GM12873 (cell line): ENCODE results near the gene EFNA2.

Experiments used
- TF ChIP-seq, protein P1 (sequence below): IDR thresholded peaks from 2 replicates; pipeline ENCODE4 v1.5.1; 2012; ENCODE audit warnings: low read depth, mild to moderate bottlenecking, moderate library complexity, low read length, control low read depth; ENCODE audit not compliant: insufficient read depth; ENCODE audit errors: missing control alignments

Gene EFNA2

GRCh38 chr19:1269065-1269477 lies 16.6 kb upstream of the EFNA2 start, which contains the start of gene CIRBP:
Gene CIRBP, plus strand, starts transcription at chr19:1269332. Its CDS starts 1,602 bp downstream, at chr19:1270934.
- TF ChIP-seq, protein P1, sequence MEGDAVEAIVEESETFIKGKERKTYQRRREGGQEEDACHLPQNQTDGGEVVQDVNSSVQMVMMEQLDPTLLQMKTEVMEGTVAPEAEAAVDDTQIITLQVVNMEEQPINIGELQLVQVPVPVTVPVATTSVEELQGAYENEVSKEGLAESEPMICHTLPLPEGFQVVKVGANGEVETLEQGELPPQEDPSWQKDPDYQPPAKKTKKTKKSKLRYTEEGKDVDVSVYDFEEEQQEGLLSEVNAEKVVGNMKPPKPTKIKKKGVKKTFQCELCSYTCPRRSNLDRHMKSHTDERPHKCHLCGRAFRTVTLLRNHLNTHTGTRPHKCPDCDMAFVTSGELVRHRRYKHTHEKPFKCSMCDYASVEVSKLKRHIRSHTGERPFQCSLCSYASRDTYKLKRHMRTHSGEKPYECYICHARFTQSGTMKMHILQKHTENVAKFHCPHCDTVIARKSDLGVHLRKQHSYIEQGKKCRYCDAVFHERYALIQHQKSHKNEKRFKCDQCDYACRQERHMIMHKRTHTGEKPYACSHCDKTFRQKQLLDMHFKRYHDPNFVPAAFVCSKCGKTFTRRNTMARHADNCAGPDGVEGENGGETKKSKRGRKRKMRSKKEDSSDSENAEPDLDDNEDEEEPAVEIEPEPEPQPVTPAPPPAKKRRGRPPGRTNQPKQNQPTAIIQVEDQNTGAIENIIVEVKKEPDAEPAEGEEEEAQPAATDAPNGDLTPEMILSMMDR, result no peak

- TF ChIP-seq, protein P1, result no peak
Observed at GRCh38 chr19:1269478-1270212, 16.0 kb upstream of the EFNA2 start.

DNA sequence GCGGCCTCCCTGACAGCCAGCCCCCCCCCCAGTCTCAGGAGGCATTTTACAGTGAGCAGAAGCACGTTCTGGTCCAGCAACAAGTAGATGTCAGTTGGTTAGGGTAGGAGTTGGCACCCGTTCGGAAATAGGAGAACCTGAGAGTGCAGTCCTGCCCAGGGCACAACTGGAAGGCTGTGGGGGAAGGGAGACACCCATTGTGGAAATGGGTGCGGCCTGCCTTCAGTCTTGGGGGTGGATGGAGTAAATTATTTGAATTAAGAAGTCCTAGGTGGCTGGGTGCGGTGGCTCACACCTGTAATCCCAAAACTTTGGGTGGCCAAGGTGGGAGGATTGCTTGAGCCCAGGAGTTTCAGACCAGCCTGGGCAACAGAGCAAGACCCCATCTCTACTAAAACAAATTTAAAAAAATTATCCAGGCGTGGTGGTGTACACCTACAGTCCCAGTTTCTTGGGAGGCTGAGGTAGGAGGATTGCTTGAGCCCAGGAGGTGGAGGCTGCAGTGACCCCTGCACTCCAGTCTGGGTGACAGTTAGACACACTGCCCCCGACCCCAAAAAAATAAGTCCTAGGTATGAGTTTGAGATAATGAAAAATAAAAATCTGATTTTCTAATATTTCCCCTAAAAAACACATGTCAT lies 15.3 kb upstream of the EFNA2 start:
- TF ChIP-seq, protein P1, result no peak

- TF ChIP-seq, protein P1, result no peak
Observed at GRCh38 chr19:1270854-1271527, 14.7 kb upstream of the EFNA2 start.

DNA sequence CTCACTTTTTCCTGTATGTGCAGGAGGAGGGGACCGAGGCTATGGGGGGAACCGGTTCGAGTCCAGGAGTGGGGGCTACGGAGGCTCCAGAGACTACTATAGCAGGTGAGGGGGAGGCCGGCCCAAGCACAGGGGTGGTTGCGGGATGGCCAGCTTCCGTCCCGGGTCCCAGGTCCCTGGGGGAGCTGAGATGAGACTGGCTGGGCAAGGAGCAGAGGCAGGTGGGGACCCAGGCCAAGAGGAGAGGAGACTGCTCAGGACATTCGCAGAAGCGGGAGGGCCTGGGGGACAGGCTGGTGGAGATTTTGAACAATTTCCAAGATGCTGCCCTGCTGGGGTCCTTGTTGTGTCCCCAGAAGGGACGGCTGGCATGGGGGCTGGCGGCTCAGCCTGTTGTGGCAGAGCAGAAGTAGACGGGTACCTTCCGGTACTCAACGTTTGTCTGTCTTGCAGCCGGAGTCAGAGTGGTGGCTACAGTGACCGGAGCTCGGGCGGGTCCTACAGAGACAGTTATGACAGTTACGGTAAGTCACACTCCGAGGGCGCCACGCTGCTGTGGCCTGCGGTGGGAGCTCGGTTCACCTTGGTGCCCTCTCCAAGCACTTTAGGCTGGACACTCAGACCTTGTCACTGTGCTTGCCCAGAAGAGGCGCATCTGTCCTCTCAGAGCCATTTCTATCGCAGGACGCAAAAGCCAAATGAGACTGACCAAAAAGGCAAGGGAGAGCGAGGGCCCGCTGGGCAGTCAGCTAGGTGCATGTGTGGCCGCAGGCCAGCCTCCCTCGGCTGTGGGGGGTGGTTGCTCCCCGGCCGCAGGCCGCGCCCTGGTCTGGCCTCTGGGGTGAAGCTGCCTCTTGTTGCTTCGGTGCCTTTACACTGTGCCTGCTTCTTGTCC lies 13.9 kb upstream of the EFNA2 start:
- TF ChIP-seq, protein P1, result no peak

DNA sequence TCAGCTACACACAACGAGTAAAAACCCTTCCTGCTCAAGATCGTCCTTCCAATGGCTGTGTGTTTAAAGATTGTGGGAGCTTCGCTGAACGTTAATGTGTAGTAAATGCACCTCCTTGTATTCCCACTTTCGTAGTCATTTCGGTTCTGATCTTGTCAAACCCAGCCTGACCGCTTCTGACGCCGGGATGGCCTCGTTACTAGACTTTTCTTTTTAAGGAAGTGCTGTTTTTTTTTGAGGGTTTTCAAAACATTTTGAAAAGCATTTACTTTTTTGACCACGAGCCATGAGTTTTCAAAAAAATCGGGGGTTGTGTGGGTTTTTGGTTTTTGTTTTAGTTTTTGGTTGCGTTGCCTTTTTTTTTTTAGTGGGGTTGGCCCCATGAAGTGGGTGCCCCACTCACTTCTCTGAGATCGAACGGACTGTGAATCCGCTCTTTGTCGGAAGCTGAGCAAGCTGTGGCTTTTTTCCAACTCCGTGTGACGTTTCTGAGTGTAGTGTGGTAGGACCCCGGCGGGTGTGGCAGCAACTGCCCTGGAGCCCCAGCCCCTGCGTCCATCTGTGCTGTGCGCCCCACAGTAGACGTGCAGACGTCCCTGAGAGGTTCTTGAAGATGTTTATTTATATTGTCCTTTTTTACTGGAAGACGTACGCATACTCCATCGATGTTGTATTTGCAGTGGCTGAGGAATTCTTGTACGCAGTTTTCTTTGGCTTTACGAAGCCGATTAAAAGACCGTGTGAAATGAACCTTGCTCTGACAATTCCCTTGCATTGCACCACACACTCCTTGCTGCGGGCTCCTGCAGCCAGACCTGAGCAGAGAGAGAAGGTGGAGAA lies 13.0 kb upstream of the EFNA2 start:
- TF ChIP-seq, protein P1, result no peak
